Left renal cortex interstitium (tissue), 4 donors: ENCODE measurements around the gene BCL3. TPM values are rescaled to one million over a fixed set of nuclear protein-coding genes. Genes with fewer than 3 reads are reported as not detected.

ENCODE experiments used
- DNase-seq, 4 donors: peaks; one replicate each; pipeline ENCODE4 v3.0.0-alpha.2; 2013; ENCODE audit warnings: low read depth in 4 of 4, low spot score in 2 of 4, missing footprints in 1 of 4
- polyA plus RNA-seq, 4 donors: library from polyadenylated mRNA; unstranded; fragments of 120-200 nt; gene quantifications; one replicate each; pipeline ENCODE4 v1.2.1, GENCODE V29; 2013; ENCODE audit not compliant: insufficient read length in 4 of 4

BCL3 gene
- polyA plus RNA-seq, 4 donors = 5.3 to 10.0 (median 8.8) TPM

DNA sequence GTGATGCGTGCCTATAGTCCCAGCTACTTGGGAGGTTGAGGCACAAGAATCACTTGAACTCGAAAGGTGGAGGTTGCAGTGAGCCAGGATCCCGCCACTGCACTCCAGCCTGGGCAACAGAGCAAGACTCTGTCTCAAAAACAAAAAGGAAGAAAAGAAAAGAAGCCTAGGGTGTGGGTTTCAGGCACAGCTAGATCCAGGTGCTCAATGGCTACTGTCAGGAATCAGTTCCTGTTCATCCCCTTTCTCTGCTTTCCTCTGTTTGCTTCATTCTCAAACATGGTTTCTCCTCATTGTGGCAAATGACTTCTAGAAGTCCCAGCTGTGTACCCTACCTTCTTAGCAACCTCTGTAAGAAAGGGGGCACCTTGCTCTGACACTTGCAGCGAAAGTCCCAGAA is 35.0 kb downstream of the BCL3 start:
- DNase-seq = no peak

DNA sequence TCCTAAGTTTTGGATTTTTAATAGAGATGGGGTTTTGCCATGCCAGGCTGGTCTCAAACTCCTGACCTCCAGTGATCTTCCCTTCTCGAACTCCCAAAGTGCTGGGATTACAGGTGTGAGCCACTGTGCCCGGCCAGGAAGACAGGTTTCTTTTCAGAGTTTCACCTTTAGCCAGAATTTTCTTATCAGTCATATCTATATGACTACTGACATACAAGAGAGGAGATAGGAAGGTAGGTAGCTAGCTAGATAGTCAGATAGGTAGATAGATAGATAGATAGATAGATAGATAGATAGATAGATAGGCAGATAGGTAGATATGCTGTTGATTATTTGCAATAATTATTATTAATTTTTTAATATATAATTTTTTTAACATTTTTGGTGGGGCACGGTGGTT is 36.8 kb downstream of the BCL3 start:
- no peak for DNase-seq

DNA sequence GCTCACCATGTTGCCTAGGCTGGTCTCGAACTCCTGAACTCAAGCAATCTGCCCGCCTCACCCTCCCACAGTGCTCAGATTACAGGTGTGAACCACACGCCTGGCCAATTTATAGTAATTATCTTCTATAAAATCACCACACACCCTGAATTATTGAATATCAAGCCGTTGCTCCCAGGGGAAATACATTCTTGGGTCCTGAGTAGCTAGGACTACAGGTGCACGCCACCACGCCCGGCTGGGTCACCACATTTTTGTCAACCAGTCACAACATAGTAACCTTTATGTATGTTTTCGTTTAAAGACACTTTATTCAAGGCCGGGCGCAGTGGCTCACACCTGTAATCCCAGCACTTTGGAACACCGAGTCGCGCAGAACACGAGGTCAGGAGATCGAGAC is 37.5 kb downstream of the BCL3 start:
- no peak for DNase-seq

- DNase-seq = no peak
Observed at GRCh38 chr19:44788971-44789370, 40.5 kb downstream of the BCL3 start.

DNA sequence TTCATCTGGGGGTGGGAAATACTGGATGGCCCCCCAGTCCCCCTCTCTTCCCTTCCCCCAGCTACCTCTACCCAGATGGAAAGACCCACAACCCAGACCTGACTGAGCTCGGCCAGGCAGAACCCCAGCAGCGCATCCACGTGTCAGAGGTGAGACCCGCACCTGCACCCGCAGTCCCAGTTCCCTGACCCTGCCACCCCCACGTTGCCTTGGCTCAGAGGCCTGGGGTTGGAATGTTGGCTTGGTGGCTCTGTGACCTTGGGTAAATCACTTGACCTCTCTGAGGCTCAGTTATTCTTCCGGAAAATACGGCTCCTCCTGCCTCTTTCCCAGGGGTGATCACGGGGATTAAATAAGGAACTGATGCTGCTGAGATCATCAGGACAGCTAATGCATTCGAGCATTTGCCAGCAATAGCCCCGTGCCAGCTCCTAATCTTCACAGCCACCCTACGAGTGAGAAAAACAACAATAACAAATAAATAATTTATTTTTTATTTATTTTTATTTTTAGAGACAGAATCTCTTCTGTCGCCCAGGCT is 41.5 kb downstream of the BCL3 start:
- DNase-seq = no peak

GRCh38 chr19:44792281-44792680 is 43.8 kb downstream of the BCL3 start:
- DNase-seq = no peak

DNA sequence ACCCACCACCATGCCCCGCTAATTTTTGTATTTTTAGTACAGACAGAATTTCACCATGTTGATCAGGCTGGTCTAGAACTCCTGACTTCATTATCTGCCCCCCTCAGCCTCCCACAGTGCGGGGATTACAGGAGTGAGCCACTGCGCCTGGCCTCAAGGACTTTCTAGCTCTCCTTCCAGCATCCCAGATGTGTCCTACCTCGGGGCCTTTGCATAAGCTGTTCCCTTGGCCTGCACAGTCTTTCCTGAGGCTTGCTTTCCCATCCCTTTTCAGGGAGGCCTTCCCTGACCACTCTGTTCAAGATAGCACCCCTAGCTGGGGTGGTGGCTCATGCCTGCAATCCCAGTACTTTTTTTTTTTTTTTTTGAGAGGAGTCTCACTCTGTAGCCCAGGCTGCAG is 46.1 kb downstream of the BCL3 start:
- no peak for DNase-seq

- DNase-seq = no peak
Observed at GRCh38 chr19:44795398-44795987, 47.0 kb downstream of the BCL3 start.

DNA sequence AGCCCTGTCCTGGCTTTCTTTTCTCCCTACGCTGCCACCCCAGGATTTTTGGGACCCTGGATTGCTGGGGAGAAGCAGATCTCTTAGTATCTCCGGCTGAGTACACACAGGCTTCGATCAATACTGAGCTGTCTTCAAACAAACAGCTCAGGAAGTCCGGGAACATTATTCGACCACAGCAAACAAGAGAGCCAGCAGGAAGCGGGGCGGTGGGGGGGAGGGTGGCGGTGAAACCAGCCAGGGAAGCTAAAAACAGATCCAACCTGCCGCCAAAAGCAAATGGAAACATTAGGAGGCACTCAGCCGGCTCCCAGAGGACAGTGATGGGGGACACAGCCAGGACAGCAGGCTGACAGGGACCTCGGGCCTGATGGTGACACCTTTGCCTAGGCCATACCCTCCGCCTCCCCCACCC is 48.2 kb downstream of the BCL3 start:
- no peak for DNase-seq

- DNase-seq = no peak
Observed at GRCh38 chr19:44799627-44800346, 51.3 kb downstream of the BCL3 start.

GRCh38 chr19:44800461-44800860 is 52.0 kb downstream of the BCL3 start:
- DNase-seq = peak in 2 of 4 donors; percentile 65 to 75

- no peak for DNase-seq
Observed at GRCh38 chr19:44803442-44804428, 55.2 kb downstream of the BCL3 start.

- DNase-seq = no peak
Observed at GRCh38 chr19:44806291-44806690, 57.8 kb downstream of the BCL3 start.

GRCh38 chr19:44807162-44807561 is 58.7 kb downstream of the BCL3 start:
- no peak for DNase-seq

DNA sequence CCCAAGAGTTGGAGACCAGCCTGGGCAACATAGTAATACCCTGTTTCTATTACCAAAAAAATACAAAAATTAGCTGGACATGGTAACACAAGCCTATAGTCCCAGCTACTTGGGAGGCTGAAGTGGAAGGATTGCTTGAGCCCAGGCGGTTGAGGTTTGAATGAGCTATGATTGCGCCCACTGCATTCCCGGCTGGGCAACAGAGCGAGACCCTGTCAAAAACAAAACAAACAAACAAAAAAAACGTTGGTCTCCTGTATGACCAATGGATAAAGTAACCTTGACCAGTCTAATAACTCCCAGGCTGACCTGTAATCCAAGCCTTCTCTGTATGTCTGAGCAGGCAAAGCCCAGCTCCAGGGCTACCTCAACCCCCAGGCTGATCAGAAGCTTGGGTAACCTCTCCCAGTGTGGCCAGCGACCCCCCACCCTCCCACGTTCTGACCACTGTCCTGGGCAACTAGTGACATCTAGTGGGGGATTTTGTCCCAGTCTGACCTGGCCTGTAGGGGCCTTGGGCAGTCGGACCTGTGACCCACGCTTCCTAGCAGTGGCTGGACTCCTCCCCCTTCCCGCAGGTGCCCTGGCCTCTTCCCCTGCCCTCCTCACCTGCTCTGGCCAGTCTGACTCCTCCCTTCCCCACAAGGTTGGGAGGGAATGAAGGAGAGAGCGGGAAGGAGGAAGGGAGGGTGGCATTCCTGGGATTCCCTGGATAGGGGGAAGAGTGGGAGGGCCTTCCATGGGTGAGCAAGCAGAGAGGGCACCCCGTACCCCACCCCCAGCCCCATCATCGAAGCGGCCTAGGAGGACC is 59.3 kb downstream of the BCL3 start:
- peak in 2 of 4 donors; percentile 60 to 72 for DNase-seq

GRCh38 chr19:44808463-44809371 is 60.2 kb downstream of the BCL3 start, which contains the start of gene BCAM:
Gene BCAM, plus strand, starts transcription at chr19:44809103. Its CDS starts 22 bp downstream, at chr19:44809125.
- DNase-seq = peak in 2 of 4 donors; percentile 51 to 73
